ENCODE data around the gene VWA8. TPM values are rescaled to one million over a fixed set of nuclear protein-coding genes. Genes with fewer than 3 reads are reported as not detected.

The VWA8 gene
- total and polyA plus RNA-seq, 2 experiments from 2014 or later: 6.3 to 24.6 TPM

DNA sequence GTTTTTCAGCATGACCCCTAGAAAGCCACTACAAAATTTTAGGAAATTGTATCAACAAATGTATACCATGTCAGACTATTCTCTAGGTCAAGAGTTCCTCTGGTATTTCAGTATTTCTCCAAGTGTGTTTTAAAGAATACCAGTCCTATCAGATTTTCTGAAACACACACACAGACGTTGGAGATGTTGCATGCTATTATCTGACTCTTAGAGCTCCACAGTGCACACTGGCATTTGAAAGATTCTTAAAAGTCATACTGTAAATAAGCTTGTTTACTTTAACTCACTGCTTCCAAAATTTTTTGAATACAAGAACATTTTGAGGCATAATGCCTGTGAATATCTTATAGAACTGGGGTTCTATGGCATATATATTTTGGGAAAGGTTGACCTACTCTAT lies 33.8 kb upstream of the VWA8 start:
- no peaks in the 10 kb centered on the region for H3K4me1 ChIP-seq (ENCODE audit: insufficient read depth)
- TF ChIP-seq POLR2AphosphoS5 (IDR thresholded peaks at IDR 0.05; ENCODE audit: low read depth): no peak
- TF ChIP-seq, protein P1, sequence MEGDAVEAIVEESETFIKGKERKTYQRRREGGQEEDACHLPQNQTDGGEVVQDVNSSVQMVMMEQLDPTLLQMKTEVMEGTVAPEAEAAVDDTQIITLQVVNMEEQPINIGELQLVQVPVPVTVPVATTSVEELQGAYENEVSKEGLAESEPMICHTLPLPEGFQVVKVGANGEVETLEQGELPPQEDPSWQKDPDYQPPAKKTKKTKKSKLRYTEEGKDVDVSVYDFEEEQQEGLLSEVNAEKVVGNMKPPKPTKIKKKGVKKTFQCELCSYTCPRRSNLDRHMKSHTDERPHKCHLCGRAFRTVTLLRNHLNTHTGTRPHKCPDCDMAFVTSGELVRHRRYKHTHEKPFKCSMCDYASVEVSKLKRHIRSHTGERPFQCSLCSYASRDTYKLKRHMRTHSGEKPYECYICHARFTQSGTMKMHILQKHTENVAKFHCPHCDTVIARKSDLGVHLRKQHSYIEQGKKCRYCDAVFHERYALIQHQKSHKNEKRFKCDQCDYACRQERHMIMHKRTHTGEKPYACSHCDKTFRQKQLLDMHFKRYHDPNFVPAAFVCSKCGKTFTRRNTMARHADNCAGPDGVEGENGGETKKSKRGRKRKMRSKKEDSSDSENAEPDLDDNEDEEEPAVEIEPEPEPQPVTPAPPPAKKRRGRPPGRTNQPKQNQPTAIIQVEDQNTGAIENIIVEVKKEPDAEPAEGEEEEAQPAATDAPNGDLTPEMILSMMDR (conservative IDR thresholded peaks at IDR 0.05; ENCODE audit: low read depth in 2 of 2): no peak
- TF ChIP-seq NANOG (IDR thresholded peaks at IDR 0.05; ENCODE audit: borderline replicate concordance): no peak
- TF ChIP-seq, protein P2, sequence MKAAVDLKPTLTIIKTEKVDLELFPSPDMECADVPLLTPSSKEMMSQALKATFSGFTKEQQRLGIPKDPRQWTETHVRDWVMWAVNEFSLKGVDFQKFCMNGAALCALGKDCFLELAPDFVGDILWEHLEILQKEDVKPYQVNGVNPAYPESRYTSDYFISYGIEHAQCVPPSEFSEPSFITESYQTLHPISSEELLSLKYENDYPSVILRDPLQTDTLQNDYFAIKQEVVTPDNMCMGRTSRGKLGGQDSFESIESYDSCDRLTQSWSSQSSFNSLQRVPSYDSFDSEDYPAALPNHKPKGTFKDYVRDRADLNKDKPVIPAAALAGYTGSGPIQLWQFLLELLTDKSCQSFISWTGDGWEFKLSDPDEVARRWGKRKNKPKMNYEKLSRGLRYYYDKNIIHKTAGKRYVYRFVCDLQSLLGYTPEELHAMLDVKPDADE (IDR thresholded peaks at IDR 0.05): no peak
- TF ChIP-seq, protein P3, sequence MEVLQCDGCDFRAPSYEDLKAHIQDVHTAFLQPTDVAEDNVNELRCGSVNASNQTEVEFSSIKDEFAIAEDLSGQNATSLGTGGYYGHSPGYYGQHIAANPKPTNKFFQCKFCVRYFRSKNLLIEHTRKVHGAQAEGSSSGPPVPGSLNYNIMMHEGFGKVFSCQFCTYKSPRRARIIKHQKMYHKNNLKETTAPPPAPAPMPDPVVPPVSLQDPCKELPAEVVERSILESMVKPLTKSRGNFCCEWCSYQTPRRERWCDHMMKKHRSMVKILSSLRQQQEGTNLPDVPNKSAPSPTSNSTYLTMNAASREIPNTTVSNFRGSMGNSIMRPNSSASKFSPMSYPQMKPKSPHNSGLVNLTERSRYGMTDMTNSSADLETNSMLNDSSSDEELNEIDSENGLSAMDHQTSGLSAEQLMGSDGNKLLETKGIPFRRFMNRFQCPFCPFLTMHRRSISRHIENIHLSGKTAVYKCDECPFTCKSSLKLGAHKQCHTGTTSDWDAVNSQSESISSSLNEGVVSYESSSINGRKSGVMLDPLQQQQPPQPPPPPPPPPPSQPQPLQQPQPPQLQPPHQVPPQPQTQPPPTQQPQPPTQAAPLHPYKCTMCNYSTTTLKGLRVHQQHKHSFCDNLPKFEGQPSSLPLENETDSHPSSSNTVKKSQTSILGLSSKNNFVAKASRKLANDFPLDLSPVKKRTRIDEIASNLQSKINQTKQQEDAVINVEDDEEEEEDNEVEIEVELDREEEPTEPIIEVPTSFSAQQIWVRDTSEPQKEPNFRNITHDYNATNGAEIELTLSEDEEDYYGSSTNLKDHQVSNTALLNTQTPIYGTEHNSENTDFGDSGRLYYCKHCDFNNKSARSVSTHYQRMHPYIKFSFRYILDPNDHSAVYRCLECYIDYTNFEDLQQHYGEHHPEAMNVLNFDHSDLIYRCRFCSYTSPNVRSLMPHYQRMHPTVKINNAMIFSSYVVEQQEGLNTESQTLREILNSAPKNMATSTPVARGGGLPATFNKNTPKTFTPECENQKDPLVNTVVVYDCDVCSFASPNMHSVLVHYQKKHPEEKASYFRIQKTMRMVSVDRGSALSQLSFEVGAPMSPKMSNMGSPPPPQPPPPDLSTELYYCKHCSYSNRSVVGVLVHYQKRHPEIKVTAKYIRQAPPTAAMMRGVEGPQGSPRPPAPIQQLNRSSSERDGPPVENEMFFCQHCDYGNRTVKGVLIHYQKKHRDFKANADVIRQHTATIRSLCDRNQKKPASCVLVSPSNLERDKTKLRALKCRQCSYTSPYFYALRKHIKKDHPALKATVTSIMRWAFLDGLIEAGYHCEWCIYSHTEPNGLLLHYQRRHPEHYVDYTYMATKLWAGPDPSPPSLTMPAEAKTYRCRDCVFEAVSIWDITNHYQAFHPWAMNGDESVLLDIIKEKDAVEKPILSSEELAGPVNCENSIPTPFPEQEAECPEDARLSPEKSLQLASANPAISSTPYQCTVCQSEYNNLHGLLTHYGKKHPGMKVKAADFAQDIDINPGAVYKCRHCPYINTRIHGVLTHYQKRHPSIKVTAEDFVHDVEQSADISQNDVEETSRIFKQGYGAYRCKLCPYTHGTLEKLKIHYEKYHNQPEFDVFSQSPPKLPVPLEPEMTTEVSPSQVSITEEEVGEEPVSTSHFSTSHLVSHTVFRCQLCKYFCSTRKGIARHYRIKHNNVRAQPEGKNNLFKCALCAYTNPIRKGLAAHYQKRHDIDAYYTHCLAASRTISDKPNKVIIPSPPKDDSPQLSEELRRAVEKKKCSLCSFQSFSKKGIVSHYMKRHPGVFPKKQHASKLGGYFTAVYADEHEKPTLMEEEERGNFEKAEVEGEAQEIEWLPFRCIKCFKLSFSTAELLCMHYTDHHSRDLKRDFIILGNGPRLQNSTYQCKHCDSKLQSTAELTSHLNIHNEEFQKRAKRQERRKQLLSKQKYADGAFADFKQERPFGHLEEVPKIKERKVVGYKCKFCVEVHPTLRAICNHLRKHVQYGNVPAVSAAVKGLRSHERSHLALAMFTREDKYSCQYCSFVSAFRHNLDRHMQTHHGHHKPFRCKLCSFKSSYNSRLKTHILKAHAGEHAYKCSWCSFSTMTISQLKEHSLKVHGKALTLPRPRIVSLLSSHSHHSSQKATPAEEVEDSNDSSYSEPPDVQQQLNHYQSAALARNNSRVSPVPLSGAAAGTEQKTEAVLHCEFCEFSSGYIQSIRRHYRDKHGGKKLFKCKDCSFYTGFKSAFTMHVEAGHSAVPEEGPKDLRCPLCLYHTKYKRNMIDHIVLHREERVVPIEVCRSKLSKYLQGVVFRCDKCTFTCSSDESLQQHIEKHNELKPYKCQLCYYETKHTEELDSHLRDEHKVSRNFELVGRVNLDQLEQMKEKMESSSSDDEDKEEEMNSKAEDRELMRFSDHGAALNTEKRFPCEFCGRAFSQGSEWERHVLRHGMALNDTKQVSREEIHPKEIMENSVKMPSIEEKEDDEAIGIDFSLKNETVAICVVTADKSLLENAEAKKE (CRISPR knock-in tag; IDR thresholded peaks at IDR 0.05): no peak
- TF ChIP-seq, protein P4, sequence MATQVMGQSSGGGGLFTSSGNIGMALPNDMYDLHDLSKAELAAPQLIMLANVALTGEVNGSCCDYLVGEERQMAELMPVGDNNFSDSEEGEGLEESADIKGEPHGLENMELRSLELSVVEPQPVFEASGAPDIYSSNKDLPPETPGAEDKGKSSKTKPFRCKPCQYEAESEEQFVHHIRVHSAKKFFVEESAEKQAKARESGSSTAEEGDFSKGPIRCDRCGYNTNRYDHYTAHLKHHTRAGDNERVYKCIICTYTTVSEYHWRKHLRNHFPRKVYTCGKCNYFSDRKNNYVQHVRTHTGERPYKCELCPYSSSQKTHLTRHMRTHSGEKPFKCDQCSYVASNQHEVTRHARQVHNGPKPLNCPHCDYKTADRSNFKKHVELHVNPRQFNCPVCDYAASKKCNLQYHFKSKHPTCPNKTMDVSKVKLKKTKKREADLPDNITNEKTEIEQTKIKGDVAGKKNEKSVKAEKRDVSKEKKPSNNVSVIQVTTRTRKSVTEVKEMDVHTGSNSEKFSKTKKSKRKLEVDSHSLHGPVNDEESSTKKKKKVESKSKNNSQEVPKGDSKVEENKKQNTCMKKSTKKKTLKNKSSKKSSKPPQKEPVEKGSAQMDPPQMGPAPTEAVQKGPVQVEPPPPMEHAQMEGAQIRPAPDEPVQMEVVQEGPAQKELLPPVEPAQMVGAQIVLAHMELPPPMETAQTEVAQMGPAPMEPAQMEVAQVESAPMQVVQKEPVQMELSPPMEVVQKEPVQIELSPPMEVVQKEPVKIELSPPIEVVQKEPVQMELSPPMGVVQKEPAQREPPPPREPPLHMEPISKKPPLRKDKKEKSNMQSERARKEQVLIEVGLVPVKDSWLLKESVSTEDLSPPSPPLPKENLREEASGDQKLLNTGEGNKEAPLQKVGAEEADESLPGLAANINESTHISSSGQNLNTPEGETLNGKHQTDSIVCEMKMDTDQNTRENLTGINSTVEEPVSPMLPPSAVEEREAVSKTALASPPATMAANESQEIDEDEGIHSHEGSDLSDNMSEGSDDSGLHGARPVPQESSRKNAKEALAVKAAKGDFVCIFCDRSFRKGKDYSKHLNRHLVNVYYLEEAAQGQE (IDR thresholded peaks at IDR 0.05; ENCODE audit: unreplicated experiment): no peak
- no peak for TF ChIP-seq ZNF331 (CRISPR knock-in tag; IDR thresholded peaks at IDR 0.05; ENCODE audit: low read depth)
- no peak for TF ChIP-seq ZNF114 (CRISPR knock-in tag; IDR thresholded peaks at IDR 0.05)
- TF ChIP-seq EZH2 (IDR thresholded peaks at IDR 0.05; ENCODE audit: low read depth, unreplicated experiment): no peak
- TF ChIP-seq EZH2phosphoT487 (IDR thresholded peaks at IDR 0.05; ENCODE audit: unreplicated experiment): no peak
- H4K20me1 ChIP-seq (replicated peaks; ENCODE audit: insufficient read depth): no peaks in the 10 kb centered on the region
- Mint-ChIP-seq H3K36me3 (ENCODE audit: low read depth) (no peaks in the 10 kb centered on the region), H3K9me3 (no peaks in the 10 kb centered on the region), H3K27me3 (ENCODE audit: insufficient read depth, low read depth, poor library complexity) (peaks cover 2% of the 10 kb centered on the region), H3K4me3 (no peak overlapping the region), H3K27ac (no peak overlapping the region), H3K4me1 (no peaks in the 10 kb centered on the region; the same call in 1 of the 3 replicates)
- H3K9me2 ChIP-seq (ENCODE audit: insufficient read depth): 0 out of 2 replicates have a peak, but pooled peaks cover 6% of the 10 kb centered on the region
- H3K36me3 ChIP-seq (ENCODE audit: insufficient read depth): no peaks in the 10 kb centered on the region
- no peak overlapping the region for H3K27ac ChIP-seq (ENCODE audit: low read depth)
- no peak overlapping the region for H3K4me2 ChIP-seq
- DNase-seq (ENCODE audit: low spot score) (no peak), ATAC-seq (no peak)
- no peaks in the 10 kb centered on the region for H3K27me3 ChIP-seq (ENCODE audit: insufficient read depth)
- no peak overlapping the region for H3K4me3 ChIP-seq
- no peak overlapping the region for H2AFZ ChIP-seq
- H3K79me2 ChIP-seq (replicated peaks; ENCODE audit: insufficient read depth): no peaks in the 10 kb centered on the region
- H3F3A ChIP-seq (replicated peaks; ENCODE audit: low read depth): no peaks in the 10 kb centered on the region

Data from GM23338 (cell line).